ENCODE data around the gene PAQR8. TPM values are rescaled to one million over a fixed set of nuclear protein-coding genes. Genes with fewer than 3 reads are reported as not detected.

The PAQR8 gene
- polyA plus RNA-seq, 3 donors = 19.8 to 25.5 (median 25.4) TPM

GRCh38 chr6:52337633-52338290 is 24.2 kb upstream of the PAQR8 start:
- no peak for DNase-seq

GRCh38 chr6:52340603-52340880 is 21.4 kb upstream of the PAQR8 start:
- no peak for DNase-seq

GRCh38 chr6:52341561-52342260 is 20.2 kb upstream of the PAQR8 start:
- DNase-seq = no peak

GRCh38 chr6:52345311-52345710 is 16.6 kb upstream of the PAQR8 start:
- no peak for DNase-seq

GRCh38 chr6:52346503-52346902 is 15.4 kb upstream of the PAQR8 start:
- no peak for DNase-seq

GRCh38 chr6:52347818-52348217 is 14.1 kb upstream of the PAQR8 start:
- no peak for DNase-seq

- DNase-seq = no peak
These were observed 10.1 kb upstream of the PAQR8 start for GRCh38 chr6:52351879-52352238.

- no peak for DNase-seq
These were observed 9.5 kb upstream of the PAQR8 start for GRCh38 chr6:52352239-52353018.

- no peak for DNase-seq
These were observed 5.9 kb upstream of the PAQR8 start for GRCh38 chr6:52356017-52356416.

GRCh38 chr6:52359403-52359802 is 2.5 kb upstream of the PAQR8 start:
- DNase-seq = no peak

GRCh38 chr6:52360028-52360427 is 1.9 kb upstream of the PAQR8 start:
- no peak for DNase-seq

GRCh38 chr6:52360601-52361413 is 1.1 kb upstream of the PAQR8 start:
- no peak for DNase-seq

GRCh38 chr6:52361414-52361944 is 472 bp upstream of the PAQR8 start:
- no peak for DNase-seq

- DNase-seq = no peak
These were observed 684 bp downstream of the PAQR8 start for GRCh38 chr6:52362443-52363227.

- no peak for DNase-seq
These were observed 1.4 kb downstream of the PAQR8 start for GRCh38 chr6:52363228-52363867.

GRCh38 chr6:52364480-52365166 is 2.7 kb downstream of the PAQR8 start:
- no peak for DNase-seq

- DNase-seq = no peak
These were observed 3.4 kb downstream of the PAQR8 start for GRCh38 chr6:52365317-52365716.

GRCh38 chr6:52365866-52366540 is 4.1 kb downstream of the PAQR8 start:
- DNase-seq = no peak

- no peak for DNase-seq
These were observed 6.1 kb downstream of the PAQR8 start for GRCh38 chr6:52368002-52368401.

- DNase-seq = no peak
These were observed 7.3 kb downstream of the PAQR8 start for GRCh38 chr6:52369234-52369633.

All from renal pelvis (tissue), 4 donors.